ENCODE results near the gene C11orf65.
"Not testable (repeated sequence)": the region's sequence is repeated elsewhere in the genome, so short reads cannot be mapped to it uniquely, and the experiment has no call there.

C11orf65 gene

DNA sequence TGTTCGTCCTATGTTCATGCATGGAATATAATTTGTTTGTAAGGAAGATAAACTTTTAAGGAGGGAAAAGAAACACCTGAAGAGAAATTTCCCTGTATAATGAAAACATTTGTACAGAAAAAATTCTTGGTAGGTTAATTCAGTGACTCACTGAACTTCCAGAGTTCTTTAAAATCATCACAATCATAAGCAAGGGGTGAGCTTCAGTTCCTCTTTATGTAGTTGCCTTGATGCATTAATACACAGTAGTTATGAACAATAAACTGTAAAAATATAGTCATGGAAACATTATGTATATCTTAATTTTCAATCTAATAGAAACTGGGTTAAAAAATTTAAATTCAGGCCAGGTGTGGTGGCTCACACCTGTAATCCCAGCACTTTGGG, 1.1 kb upstream of the C11orf65 start:
- peak in 1 of 2 donors; percentile 21 for DNase-seq

DNA sequence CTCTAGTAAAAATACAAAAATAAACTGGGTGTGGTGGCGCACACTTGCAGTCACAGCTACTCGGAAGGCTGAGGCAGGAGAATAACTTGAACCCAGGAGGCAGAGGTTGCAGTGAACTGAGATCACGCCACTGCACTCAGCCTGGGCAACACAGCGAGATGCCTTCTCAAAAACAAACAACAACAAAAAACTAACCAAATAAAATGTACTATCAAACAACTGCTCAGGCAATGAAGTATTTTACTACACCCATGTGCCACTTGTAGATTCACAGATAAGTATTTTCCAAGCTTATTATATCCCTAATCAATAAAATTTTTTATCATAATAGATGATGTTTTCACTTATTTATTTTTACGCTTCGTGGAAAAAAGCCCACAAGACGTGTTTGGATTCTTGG, 924 bp downstream of the C11orf65 start:
- no peak for DNase-seq

- no peak for DNase-seq
These were observed 14.0 kb downstream of the C11orf65 start for GRCh38 chr11:108453207-108453835.

- DNase-seq, result not testable (repeated sequence)
These were observed 25.9 kb downstream of the C11orf65 start for GRCh38 chr11:108441445-108441844.

DNA sequence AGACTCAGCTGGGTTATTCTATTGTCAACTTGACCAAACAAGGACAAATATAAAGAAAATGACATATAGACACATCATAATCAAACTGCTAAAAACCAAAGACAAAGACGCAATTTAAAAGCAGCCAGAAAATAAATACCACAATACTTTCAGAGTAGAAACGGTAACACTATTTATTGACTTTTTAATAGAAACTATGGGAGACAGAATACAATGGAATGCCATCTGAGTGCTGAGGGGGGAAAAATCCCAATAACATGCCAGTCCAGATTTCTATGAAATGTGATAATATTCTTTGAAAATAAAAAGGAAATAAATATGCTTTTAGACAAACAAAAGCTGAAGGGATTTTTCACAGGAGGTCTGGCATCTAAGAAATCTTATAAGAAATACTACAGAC, 30.7 kb downstream of the C11orf65 start:
- no peak for DNase-seq

DNA sequence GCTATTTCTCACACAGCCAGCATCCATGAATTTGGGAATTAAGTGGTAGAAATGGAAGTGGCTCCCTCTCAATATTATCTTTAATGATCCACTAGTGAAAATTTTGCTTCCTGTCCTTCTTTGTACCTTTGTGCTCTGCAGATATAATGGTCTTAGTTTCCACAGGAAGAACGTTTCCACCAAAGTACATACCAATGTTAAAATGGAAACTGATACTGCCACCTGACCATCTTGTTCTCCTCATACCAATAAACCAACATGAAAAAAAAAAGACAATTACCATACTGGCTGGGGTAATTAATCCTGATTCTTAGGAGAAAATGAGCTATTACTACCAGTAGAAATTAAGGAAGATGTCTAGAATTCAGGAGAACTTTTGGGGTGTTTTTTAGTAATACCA, 32.3 kb downstream of the C11orf65 start:
- no peak for DNase-seq

DNA sequence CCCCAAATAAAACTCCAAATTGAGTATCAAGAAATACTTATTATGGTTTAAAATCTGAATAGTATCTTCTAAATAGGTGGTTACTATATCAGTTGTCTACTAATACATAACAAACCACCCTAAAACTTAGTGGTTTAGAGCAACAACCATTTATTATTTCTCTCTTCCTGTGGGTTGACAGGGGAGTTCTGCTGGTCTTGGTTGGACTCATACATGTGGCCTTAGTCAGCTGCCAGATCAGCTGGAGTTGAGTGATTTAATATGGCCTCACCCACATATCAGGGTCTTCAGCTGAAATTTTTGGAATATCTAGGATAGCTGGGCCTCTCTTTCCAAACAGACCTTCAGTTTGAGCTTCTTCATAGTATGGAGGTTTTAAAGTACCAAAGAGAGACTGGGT, 34.5 kb downstream of the C11orf65 start:
- DNase-seq, result no peak

DNA sequence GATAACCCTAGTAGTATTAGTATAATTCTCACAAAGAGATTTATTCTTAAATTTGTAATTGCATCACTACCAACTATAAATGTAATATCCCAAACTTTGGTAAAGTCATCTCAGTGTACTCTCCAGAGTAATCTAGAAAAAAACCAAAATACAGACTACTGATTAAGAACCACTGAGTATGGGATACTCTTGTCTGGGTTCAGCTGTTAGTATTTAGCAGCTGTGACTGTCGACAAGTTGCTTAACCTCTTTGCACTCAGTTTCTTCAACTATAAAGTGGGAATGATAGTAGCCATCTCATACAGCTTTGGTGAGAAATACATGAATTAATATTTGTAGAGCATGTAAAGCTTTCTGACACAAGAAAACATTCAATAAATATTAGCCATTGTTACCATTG, 35.3 kb downstream of the C11orf65 start:
- no peak for DNase-seq

GRCh38 chr11:108431370-108431769, 36.0 kb downstream of the C11orf65 start:
- DNase-seq, result no peak

- DNase-seq, result not testable (repeated sequence)
These were observed 49.8 kb downstream of the C11orf65 start for GRCh38 chr11:108417551-108417950.

GRCh38 chr11:108414958-108415357, 52.4 kb downstream of the C11orf65 start:
- no peak for DNase-seq

DNA sequence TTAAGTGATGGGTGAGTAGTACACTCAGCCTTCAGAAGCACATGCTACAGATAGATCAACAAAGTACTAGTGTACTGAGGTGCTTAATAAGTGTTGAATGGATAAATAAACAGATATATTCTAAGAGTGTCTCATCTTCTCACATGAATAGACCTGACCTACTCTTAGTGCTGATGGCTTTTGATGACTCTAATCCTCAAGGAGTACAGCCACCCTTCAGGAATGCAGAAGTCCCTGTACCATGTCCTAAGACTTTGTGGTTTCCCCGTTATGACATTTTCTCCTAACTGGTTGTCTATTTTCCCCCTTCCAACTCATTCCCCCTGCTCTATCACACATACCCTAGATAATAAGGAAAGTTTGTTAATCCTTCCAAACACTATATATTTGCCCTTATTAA, 61.6 kb downstream of the C11orf65 start:
- no peak for DNase-seq

GRCh38 chr11:108403052-108403451, 64.3 kb downstream of the C11orf65 start:
- no peak for DNase-seq

DNA sequence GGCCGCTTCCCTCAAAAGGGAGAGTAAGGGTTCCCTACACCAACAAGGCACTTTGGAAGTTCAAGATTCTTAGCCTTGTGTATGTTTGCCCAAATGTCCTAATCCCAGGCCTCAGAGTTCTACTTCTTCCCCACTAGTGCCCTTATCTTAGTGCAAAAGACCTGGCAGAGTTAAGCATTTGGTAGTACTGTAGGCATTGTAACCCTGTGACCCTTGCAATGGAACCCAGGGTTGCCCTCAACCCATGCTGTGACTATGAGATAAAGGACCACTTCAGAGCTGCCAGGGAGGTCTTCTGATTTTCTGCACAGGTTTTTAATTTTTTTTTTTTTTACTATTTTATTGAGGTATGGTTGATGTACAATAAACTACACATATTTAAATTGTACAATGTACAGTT, 65.1 kb downstream of the C11orf65 start:
- no peak for DNase-seq

DNA sequence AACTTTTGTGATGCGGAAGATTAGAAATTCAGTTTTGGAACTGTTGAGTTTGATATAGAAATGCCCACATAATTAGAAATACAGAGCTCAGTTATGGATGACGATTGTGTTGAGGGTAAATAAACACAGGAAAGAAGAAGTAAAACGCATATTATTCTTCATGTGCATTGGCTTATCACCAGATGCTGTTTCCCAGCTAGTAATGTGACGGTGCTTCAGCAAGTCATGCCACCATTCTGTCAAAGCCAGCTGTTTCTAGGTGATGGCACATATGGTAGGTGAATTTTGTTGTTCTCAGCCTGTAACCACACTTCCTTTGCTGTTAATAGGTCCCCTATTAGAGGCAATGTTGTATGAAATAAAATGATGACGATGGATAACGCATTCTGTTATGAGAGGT, 68.9 kb downstream of the C11orf65 start:
- DNase-seq, result no peak

DNA sequence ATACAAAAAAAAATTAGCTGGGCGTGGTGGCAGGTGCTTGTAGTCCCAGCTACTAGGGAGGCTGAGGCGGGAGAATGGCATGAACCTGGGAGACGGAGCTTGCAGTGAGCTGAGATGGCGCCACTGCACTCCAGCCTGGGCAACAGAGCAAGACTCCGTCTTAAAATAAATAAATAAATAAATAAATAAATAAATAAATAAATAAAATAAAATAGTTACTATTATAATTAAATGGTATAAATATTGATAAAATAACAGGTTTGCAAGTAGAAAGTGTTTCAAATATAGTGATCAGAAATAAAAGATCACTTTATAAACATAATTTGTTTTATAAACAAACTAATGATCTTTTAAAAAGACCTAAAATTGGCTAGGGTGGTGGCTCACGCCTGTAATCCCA, 70.7 kb downstream of the C11orf65 start:
- not testable (repeated sequence) for DNase-seq

DNA sequence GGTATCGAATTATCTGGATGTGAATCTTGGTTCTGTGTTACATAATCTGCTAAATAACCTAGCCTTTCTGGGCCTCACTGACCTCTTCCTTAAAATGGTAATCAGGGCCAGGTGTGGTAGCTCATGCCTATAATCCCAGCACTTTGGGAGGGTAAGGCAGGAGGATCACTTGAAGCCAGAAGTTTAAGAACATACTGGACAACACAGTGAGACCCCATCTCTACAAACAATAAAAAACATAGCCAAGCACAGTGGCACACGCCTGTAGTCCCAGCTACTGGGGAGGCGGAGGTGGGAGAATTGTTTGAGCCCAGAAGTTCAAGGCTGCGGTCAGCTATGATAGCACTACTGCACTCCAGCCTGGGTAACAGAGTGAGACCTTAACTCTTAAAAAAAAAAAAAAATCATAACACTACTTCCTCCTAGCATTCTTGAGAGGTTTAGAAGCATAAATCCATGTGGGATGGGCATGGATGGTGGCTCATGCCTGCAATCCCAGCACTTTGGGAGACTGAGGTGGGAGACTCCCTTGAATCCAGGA, 72.5 kb downstream of the C11orf65 start:
- no peak for DNase-seq

DNA sequence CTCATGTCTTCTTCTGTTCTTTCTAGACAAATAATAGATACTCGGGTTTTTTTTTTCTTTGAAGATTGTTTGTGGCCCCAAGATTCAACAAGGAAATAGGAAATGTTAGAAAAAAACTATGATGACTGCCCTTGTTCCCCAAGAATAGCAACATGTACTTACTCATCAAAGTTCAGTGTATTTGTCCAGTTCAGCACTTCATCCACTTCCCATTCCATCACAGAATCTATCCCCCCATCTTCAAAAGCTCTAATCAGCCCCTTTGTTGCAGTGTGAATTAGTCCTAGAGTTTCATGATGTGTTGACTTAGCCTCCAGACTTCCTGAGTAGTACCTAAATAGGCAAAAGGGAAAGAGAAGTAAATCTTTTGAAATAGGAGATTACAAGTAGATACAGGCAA, 74.3 kb downstream of the C11orf65 start:
- no peak for DNase-seq

DNA sequence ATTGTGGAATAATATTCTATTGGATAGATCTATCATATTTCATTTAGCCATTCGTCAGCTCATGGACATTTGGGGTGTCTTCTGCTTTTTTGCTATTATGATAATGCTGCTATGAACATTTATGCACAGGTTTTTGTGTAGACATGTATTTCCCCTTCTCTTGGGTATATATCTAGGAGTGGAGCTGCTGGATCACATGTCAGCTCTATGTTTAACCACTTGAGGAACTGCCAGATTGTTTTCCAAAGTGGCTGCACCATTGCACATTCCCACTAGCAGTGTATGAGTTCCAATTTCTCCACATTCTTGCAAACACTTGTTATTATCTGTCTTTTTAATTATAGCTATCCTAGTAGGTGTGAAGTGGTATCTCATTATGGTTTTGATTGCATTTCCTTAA, 75.0 kb downstream of the C11orf65 start:
- DNase-seq, result no peak

DNA sequence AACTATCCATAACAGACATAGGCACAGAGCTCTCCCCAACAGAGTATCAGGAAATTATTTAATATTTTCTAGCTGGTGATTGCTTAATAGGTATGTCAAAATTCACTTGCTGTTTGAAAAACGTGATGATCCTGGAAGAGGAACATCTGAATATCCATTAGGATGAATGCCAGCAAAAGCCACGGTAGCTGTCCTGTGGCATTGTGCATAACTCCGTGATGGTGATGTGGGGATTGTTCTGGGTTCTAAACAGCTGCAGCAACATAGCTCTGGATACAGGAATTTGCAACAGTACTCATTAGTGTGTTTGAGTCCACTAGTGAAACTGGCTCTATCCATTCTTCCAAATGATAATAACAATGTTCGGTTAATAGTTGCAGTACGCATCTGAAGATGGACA, 78.8 kb downstream of the C11orf65 start:
- DNase-seq, result no peak

DNA sequence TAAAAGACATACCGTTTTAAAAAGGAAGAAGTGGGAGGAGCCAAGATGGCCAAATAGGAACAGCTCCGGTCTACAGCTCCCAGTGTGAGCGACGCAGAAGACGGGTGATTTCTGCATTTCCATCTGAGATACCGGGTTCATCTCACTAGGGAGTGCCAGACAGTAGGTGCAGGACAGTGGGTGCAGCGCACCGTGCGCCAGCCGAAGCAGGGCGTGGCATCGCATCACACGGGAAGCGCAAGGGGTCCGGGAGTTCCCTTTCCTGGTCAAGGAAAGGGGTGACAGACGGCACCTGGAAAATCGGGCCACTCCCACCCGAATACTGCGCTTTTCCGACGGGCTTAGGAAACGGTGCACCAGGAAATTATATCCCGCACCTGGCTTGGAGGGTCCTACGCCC, 93.8 kb downstream of the C11orf65 start:
- DNase-seq, result not testable (repeated sequence)

GRCh38 chr11:108370990-108371389, 96.3 kb downstream of the C11orf65 start:
- no peak for DNase-seq

GRCh38 chr11:108370315-108370714, 97.0 kb downstream of the C11orf65 start:
- DNase-seq, result no peak

DNA sequence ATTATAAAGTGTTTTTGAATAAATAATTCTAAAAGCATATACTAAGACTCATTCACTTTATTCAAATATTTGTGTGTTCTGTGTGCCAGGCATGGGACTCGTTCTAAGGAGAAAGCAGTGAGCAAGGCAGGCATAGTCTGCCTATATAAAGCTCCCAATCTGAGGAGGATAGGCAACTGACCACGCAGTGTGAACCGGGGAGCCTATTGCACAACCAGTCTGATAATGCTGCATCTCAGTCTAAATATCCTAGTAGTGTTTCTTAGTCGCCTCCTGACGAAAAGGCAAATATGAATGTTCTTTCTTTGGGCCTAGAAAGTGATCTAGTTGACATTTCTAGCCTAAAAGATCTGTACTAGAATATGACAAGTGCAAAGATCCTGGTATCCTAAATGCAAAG, 98.3 kb downstream of the C11orf65 start:
- no peak for DNase-seq

DNA sequence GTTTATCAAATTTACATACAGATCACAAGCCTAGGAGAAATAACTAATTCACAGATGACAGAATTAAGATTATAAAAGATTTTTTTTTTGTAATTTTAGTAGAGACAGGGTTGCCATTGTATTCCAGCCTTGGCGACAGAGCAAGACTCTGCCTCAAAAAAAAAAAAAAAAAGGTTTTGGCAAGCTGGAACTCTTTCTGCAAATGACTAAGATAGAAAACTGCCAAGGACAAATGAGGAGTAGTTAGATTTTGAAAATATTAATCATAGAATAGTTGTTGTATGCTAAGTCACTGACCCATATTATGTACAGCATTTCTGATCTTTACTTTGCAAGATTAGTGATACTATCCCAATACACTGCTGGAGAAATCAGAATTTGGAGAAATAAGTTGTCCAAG, 99.2 kb downstream of the C11orf65 start:
- no peak for DNase-seq
